HG02642 (cell line): ENCODE data around the gene AGO3.
"Not testable (repeated sequence)": the region's sequence is repeated elsewhere in the genome, so short reads cannot be mapped to it uniquely, and the experiment has no call there.

Experiments used
- ATAC-seq: cut with Tn5 transposase; IDR thresholded peaks from one replicate; pipeline ENCODE4 v1.9.1; 2021; ENCODE audit warnings: mild to moderate bottlenecking; ENCODE audit not compliant: unreplicated experiment, poor library complexity

The AGO3 gene

DNA sequence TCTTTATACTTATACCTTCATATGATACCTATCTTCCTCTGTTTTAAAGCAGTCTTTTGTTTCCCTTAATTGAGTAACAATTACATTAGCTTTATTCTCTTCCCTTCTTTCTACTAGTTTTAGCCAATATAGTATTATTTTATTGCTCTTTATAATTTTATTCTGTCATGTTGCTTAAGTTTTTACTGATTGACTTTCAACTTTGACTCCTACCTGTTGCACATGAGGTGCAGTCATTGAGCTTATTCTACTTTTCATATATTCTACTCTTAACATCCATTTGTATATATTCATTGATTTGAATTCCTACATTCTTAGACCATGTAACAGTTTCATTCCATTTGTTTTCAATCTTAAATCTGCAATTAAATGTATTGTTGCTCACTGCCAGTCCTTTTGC lies 49.2 kb downstream of the AGO3 start:
- no peak for ATAC-seq

DNA sequence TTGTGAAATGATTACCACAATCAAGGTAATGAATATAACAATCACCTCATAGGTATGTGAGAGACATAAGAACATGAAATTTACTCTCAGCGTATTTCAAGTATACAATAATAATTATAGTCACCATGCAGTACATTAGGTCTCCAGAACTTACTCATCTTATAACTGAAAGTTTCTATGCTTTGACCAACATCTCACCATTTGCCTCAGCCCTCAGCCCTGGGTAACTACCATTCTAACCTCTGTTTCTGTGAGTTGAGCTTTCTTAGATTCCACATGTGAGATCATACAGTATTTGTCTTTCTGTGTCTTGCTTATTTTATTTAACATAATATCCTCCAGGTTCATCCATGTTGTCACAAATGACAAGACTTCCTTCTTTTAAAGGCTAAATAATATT lies 57.3 kb downstream of the AGO3 start:
- no peak for ATAC-seq

DNA sequence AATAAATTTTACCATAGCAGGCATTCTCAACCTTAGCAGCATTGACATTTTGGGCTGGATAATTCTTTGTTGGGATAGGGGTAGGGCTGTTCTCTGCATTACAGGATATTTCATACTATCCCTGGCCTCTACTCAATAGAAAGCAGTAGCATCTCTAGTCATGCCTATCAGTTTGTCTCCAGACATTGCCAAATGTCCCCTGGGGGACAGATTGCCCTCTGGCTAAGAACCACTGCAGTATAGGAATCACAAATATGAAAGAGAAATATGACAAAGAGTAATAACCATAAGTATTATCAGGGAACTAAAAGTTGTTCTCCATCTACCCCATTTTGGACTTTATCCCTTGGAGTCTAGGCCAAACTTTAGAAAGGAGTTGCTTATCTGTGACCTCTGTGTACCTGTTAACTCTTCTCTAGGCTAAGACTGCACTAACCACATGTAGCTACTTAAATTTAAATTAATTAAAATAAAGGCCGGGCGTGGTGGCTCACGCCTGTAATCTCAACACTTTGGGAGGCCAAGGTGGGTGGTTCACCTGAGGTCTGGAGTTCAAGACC lies 76.1 kb downstream of the AGO3 start:
- ATAC-seq, result no peak

DNA sequence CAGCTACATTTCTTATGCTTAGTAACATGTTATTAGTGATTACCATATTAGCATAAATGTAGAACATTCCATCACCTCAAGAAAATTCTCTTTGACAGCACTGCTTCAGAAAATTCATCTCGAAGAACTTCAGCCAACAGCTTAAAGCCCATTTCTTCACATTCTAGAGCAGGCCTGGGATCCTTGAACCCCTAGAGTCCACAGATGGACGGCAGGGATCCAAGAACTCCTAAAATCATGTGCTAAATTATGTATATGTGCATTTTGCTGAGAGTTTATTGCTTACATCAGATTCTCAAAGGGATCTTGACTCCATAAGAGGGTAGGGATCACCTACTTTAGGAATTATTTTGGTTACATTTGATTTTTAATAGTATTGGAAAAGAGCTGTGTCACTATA lies 76.8 kb downstream of the AGO3 start:
- no peak for ATAC-seq

DNA sequence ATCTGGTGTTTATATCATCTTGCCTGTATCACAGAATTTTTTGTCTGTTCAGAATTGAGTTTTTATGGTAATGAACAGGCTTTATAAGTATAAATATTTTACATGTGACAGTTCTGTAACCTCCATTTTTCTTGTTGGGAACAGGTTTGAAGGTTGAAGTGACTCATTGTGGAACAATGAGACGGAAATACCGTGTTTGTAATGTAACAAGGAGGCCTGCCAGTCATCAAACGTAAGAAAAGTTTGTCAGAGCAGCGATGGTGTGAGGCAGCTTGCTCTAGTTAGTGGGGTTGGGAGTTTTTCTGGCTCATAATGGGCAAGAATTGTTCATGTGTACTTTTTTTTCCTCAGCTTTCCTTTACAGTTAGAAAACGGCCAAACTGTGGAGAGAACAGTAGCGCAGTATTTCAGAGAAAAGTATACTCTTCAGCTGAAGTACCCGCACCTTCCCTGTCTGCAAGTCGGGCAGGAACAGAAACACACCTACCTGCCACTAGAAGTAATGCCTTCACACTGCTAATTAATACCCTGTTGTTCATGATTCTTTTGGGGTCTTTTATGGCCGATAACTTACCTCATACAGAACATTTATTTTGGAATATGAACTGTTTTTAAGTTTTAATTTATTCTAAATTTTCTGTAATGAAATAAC lies 77.8 kb downstream of the AGO3 start:
- no peak for ATAC-seq

DNA sequence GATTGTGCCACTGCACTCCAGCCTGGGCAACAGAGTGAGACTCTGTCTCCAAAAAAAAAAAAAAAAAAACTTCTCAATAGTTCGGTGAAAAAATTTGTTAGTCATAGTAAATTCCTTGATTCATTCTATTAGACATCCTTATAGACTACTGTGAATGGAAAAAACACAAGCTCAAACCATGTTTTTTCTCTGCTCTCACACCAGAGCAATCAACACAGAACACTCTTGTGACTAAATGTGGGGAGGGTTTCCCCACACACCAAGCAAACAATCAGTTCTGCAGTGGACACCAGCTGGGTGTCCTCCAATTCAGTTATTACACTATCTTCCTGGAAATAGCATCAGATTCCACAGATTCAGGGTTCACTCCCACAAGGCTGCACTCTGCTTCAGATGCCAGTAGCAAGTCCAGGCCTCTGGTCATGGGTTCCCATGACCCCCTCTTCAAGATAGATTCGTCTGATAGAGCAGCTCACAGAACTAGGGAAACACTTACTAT lies 83.9 kb downstream of the AGO3 start:
- no peak for ATAC-seq

DNA sequence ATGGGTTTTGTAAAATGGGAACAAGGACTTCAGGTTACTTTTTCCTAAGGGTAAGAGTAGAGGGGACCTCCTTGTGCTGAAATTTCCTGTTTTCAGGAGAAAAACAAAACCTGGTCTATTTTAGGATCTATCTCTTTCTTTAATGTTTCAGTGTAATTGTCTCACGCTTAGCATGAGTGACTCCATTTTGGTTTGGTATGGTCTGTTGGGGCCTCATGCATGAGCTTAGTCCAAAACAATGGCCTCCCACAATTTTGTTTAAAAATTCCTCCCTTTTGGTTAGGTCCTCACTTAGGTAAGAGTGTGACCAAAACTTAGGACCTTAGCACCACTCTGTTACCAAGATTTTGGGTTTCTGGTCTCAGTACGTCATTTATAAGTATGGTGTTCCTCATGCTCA lies 85.8 kb downstream of the AGO3 start:
- no peak for ATAC-seq

DNA sequence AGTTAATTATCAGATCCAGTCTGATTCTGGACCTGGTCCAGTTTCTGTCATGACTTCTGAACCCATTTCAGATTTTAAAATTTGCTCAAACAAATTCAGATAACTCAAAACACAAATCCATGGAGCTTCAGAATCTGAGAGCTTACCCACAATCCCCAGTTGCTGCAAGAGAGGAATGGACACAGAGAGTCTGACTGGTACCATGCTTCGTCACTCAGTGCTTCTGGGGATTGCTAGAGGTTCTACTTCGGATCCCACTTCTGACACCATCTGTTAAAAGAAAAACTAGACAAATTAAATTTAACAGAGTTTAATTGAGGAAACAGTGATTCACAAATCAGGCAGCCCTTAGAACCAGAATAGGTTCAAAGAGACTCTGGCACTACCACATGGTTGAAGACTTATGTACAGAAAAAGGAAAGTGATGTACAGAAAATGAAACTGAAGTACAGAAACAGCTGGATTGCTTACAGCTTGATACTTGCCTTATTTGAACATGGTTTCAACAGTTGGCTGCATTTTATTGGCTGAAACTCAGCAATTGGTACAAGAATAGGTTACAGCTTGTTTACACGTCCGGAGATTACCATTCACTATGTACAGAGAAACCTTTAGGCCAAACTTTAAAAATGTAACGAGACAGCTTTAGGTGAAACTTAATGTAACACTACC lies 92.3 kb downstream of the AGO3 start:
- ATAC-seq, result no peak

DNA sequence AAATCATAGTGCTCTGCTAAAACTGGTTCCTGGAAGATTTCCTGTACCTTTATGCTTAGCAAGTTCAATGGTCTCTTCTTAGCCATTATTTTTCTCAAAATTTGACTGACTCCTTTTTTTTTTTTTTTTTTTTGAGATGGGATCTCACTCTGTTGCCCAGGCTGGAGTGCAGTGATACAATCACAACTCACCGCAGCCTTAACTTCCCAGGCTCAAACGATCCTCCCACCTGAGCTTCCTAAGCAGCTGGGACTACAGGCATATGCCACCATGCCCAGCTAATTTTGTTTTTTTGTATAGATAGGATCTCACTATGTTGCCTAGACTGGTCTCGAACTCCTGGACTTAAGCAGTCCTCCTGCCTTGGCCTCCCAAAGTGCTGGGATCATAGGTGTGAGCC lies 93.1 kb downstream of the AGO3 start:
- ATAC-seq, result not testable (repeated sequence)

DNA sequence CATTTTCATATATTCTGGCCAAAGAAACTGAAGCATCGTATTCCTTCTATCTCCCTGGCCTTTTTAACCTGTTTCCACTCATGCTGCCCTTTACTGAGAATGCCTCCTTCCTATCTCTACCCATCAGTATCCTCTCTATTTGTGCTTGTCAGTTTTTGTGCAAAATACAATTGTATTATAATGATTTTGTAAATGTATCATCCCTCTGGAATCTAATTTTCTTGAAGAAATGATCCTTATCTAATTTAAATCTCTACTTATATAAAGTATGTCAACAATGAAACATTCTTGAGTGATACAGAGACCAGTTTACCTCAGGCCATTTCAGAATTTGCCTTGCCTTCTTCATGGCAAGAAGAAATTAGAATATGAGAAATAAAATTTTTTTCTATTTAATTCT lies 93.9 kb downstream of the AGO3 start:
- no peak for ATAC-seq

DNA sequence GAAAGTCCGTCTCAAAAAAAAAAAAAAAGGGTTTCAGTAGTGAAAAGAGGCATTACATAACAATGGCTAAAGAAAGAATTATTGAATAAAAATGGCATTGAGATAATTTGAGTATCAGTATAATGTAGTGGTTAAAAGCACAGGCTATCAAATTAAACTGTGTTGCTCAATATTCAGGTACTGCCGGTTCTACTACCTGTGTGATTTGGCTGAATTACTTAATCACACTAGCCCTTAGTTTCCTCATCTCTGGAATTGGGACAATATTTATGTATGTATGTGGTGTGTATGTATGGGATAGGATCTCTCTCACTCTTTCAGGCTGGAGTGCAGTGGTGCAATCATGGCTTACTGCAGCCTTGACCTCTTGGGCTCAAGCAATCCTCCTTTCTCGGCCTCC lies 96.9 kb downstream of the AGO3 start:
- ATAC-seq, result no peak

DNA sequence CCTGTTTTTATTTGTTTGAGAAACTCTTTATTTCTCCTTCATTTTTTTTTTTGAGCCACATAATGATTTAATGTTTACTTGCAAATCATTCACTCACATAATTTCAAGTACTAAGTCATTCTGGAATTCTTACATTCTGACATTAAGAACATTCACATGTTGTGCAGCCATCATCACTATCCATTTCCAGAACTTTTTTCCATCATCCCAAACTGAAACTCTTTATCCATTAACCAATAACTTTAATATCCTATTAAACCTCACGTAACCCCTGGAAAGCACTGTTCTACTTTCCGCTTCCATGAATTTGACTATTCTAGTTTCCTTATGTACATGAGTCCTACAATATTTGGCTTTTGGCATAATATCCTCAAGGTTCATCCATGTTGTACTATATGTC lies 100.5 kb downstream of the AGO3 start:
- no peak for ATAC-seq

DNA sequence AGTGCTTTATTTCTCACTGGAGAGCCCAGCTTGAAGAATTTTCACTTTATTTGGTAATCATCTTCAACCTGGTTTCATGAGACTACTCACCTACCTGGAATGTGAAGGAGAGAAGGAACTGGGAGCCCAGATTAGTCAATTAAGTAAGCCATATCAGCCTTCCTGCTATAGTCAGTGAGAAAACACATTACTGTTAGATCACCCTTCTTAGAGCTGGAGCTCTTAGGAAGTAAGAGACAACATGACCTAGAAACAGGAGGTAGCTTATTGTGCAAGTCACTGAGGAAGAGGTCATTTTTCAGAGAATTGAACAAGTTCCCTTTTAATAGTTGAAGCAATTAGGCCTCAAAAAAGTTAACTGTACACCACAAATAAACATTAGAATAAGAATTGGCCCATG lies 103.8 kb downstream of the AGO3 start:
- ATAC-seq, result no peak

DNA sequence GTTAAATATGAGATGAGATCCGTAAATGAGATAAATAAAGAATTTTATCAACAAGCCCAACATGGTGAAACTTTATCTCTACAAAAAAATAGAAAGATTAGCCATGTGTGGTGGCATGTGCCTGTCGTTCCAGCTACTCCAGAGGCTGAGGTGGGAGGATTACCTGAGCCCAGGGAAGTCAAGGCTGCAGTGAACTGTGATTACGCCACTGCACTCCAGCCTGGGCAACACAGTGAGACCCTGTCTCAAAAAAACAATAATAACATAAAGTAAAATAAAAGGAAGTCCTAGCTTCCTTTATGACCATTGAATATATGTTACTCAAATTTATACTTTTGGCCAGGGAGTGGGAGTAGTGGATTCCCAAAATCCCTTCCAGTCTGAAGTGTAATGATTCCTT lies 104.2 kb downstream of the AGO3 start:
- no peak for ATAC-seq

DNA sequence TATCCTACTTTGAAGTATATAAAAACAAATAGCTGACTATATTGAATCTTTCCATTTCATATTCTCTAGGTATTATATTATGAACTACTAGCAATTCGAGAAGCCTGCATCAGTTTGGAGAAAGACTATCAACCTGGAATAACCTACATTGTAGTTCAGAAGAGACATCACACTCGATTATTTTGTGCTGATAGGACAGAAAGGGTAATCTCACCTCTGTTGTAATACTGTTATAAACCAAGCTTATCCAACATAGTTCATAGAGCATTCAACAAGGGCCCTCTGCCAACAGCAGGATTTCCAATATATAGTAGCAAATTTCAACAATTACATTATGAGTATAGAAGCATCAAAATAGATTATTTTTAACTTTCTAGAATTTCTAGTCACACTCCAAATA lies 109.3 kb downstream of the AGO3 start:
- ATAC-seq, result no peak

DNA sequence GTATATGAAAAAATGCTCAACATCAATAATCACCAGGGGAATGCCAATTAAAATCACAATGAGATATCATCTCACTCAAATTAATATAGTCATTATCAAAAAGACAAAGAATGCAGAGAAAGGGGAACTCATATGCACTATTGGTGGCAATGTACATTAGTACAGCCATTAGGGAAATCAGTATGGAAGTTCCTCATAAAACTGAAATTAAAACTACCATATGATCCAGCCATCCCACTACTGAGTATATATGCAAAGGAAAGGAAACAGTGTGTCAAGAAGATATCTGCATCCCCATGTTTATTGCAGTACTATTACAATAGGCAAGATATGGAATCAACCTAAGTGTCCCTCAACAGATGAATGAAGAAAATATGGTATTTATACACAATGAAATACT lies 120.9 kb downstream of the AGO3 start:
- no peak for ATAC-seq

DNA sequence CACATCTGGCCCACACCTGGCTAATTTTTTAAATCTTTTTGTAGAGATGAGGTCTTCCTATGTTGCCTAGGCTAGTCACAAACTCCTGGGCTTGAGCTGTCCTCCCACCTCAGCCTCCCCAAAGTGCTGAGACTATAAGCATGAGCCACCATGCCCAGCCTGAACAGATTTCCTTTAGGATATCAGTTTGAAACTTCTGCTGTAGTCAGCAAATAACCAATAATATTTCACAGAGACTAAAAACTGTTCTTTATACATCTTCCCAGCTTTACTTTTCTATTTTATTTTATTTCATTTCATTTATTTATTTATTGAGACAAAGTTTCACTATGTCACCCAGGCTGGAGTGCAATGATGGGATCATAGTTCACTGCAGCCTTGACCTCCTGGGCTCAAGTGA lies 123.1 kb downstream of the AGO3 start:
- no peak for ATAC-seq

DNA sequence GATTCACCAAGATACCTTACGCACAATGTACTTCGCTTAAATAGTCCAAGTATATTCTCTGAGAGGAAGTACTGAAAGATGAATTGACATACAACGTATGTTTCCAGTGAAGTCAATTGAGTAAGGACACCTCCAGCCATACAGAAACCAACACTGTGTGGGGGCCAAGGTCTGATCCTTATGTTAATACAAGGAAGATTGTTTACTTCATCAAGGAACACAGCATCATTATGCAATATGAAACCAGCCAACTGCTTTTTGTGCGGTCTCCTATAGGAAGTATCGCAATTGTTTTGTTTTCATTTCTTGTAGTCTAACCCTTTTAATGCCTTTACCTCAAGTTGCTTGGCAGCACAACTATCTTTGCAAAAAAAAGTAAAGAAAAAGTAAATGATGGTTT lies 124.8 kb downstream of the AGO3 start:
- no peak for ATAC-seq

DNA sequence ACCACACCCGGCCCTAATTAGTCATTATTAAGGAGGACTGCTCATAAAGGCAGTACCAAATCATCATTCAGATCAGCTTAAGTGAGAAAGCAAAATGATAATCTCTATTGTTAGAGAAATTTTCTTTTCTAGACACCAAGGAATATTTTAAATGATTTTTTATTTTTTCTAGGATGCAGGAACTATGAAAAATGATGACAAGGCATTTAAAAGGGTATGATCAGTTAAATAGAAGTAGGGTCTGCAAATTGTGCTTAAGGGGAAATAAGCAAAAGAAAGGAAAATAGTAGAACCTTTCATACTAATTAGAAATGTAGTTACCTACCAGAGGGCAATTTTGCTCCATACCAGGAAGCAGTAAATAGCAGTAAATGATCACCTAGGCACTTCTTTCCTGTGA lies 131.4 kb downstream of the AGO3 start:
- no peak for ATAC-seq

DNA sequence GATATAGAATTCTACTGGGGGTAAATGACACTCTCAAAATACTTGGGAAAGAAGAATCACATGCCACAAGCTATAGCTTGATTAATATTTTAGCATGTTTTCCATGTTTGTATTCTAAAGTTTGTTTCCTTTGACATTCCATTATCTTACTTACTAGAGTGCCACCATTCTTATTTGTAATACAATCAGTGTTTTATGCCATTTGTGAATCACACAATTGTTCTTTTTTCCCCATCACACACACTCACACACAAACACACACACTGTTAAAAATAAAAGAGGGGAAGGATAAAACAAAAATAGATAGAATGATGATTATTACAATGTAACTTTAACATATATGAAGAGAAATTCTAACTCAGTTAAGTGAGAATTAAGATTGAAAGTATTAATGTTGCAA lies 137.0 kb downstream of the AGO3 start:
- ATAC-seq, result no peak

DNA sequence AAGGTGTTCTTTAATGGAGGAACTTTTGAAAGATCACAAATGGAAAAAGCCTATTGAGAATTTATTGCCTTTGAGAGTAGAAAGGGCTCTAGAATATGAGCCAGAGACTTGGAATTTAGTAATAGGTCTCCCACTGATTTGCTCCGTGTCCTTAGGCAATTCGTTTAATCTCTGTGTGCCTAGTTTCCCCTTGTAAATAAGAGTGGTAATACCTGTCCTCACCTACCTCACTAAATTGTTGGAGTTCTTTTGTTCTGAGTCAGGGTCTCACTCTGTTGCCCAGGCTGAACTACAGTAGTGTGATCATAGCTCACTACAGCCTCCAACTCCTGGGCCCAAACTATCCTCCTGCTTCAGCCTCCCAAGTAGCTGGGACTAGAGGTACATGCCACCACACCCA lies 138.0 kb downstream of the AGO3 start:
- no peak for ATAC-seq

DNA sequence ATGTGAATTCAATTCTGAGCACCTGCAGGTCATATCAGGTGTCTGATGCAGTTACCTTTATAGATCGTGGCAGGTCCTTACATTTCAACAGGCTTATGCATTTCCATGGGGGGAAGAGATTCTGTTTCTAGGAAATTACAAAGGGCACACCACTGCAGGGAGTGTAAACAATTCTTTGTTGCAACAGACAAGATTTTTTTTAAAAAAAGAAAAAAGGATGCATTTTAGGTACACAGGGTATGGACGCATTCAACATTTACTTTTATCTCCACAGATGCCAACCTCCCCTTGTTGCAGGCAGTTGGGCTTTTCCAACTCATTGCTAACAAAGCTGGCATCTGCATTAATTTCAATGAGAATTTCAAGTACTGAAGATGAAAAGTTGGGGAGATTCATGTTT lies 139.4 kb downstream of the AGO3 start:
- no peak for ATAC-seq
